ENCODE data around the gene MORN1. TPM values are rescaled to one million over a fixed set of nuclear protein-coding genes. Genes with fewer than 3 reads are reported as not detected.
"Not testable (repeated sequence)": the region's sequence is repeated elsewhere in the genome, so short reads cannot be mapped to it uniquely, and the experiment has no call there.

Gene MORN1
- total RNA-seq, 1 donor = 13.4 TPM

DNA sequence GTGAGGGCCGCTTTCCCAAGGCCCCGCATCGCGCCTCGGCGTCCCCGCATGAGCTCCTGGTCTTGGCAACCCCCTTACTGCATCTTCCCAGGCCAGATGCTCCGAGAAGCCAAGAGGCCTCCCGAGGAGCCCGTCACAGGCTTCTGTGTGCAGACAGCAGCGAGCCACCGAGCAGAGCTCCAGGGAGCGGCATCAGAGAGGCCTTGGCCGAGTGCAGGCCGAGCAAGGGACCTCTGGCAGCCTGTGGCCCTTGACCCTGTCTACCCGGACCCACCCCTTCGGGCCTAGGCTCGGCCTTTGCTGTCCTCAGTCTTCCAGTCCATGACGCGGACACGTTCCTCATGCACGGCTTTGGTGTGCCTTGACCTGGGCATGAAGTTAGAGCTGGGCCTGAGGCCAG lies 63.5 kb downstream of the MORN1 start:
- H3K9me3 ChIP-seq (ENCODE audit: low read depth, low read length) = no peaks in the 10 kb centered on the region
- no peak overlapping the region for H3K4me3 ChIP-seq (ENCODE audit: insufficient read depth, low read length)
- H3K27ac ChIP-seq (ENCODE audit: low read depth, low read length) = no peak overlapping the region
- no peaks in the 10 kb centered on the region for H4K20me1 ChIP-seq (ENCODE audit: insufficient read depth, low read length)
- peaks cover 4% of the 10 kb centered on the region for H3K27me3 ChIP-seq (ENCODE audit: insufficient read depth, low read length)
- no peak for TF ChIP-seq CTCF (IDR thresholded peaks at IDR 0.05; ENCODE audit: extremely low read depth, low read depth, low read length)
- no peak overlapping the region for H2AFZ ChIP-seq (ENCODE audit: low read length)
- no peaks in the 10 kb centered on the region for H3K36me3 ChIP-seq (ENCODE audit: insufficient read depth, low read length)
- no peaks in the 10 kb centered on the region for H3K79me2 ChIP-seq (ENCODE audit: insufficient read depth, low read length)
- no peak for DNase-seq (ENCODE audit: insufficient read length, low spot score, missing footprints)
- H3K4me1 ChIP-seq (ENCODE audit: insufficient read depth, low read length) = peaks cover 5% of the 10 kb centered on the region
- no peak overlapping the region for H3K4me2 ChIP-seq (ENCODE audit: insufficient read depth, low read length)

GRCh38 chr1:2327162-2327561 lies 64.2 kb downstream of the MORN1 start:
- H3K79me2 ChIP-seq (ENCODE audit: insufficient read depth, low read length); H2AFZ ChIP-seq (ENCODE audit: low read length); H3K9me3 ChIP-seq (ENCODE audit: low read depth, low read length); H4K20me1 ChIP-seq (ENCODE audit: insufficient read depth, low read length); H3K36me3 ChIP-seq (ENCODE audit: insufficient read depth, low read length); H3K4me2 ChIP-seq (ENCODE audit: insufficient read depth, low read length); H3K27ac ChIP-seq (ENCODE audit: low read depth, low read length); H3K27me3 ChIP-seq (ENCODE audit: insufficient read depth, low read length); DNase-seq (ENCODE audit: insufficient read length, low spot score, missing footprints); H3K4me3 ChIP-seq (ENCODE audit: insufficient read depth, low read length): not testable (repeated sequence)
- peaks cover 11% of the 10 kb centered on the region for H3K4me1 ChIP-seq (ENCODE audit: insufficient read depth, low read length)

- Histone ChIP-seq H3K9me3 (ENCODE audit: low read depth, low read length) (no peaks in the 10 kb centered on the region), H4K20me1 (ENCODE audit: insufficient read depth, low read length) (no peaks in the 10 kb centered on the region), H3K79me2 (ENCODE audit: insufficient read depth, low read length) (no peaks in the 10 kb centered on the region), H3K4me3 (ENCODE audit: insufficient read depth, low read length) (no peak overlapping the region), H3K27ac (ENCODE audit: low read depth, low read length) (no peak overlapping the region), H3K27me3 (ENCODE audit: insufficient read depth, low read length) (peaks cover 5% of the 10 kb centered on the region), H3K4me1 (ENCODE audit: insufficient read depth, low read length) (peaks cover 16% of the 10 kb centered on the region), H3K4me2 (ENCODE audit: insufficient read depth, low read length) (no peak overlapping the region), H3K36me3 (ENCODE audit: insufficient read depth, low read length) (no peaks in the 10 kb centered on the region), H2AFZ (ENCODE audit: low read length) (no peak overlapping the region)
- TF ChIP-seq CTCF (IDR thresholded peaks at IDR 0.05; ENCODE audit: extremely low read depth, low read depth, low read length) = no peak
- DNase-seq (ENCODE audit: insufficient read length, low spot score, missing footprints) = no peak
Observed at GRCh38 chr1:2326524-2326923, 64.8 kb downstream of the MORN1 start.

GRCh38 chr1:2324553-2325366 lies 66.6 kb downstream of the MORN1 start:
- no peak for DNase-seq (ENCODE audit: insufficient read length, low spot score, missing footprints)
- Histone ChIP-seq H3K9me3 (ENCODE audit: low read depth, low read length) (no peaks in the 10 kb centered on the region), H3K27me3 (ENCODE audit: insufficient read depth, low read length) (peaks cover 5% of the 10 kb centered on the region), H3K4me3 (ENCODE audit: insufficient read depth, low read length) (no peak overlapping the region), H3K27ac (ENCODE audit: low read depth, low read length) (no peak overlapping the region), H3K79me2 (ENCODE audit: insufficient read depth, low read length) (no peaks in the 10 kb centered on the region), H4K20me1 (ENCODE audit: insufficient read depth, low read length) (no peaks in the 10 kb centered on the region), H3K4me2 (ENCODE audit: insufficient read depth, low read length) (no peak overlapping the region), H3K36me3 (ENCODE audit: insufficient read depth, low read length) (no peaks in the 10 kb centered on the region), H3K4me1 (ENCODE audit: insufficient read depth, low read length) (peaks cover 22% of the 10 kb centered on the region), H2AFZ (ENCODE audit: low read length) (no peak overlapping the region)
- no peak for TF ChIP-seq CTCF (IDR thresholded peaks at IDR 0.05; ENCODE audit: extremely low read depth, low read depth, low read length)
